OCI-LY3 (cell line): ENCODE measurements around the gene PTDSS2.

Experiments
- H2AFZ ChIP-seq: fragments of 200-600, 300-600 bp; shearing (Covaris generic); 2 replicates; pipeline ENCODE4 v1.6.0; 2014; ENCODE audit warnings: antibody characterized with exemption, low read depth, low read length
- H3K27ac ChIP-seq: fragments of 200-600, 300-600 bp; sonication (generic); 2 replicates; pipeline ENCODE4 v1.5.1; 2014; ENCODE audit warnings: mild to moderate bottlenecking, low read length, moderate library complexity, mixed read lengths
- H3K27me3 ChIP-seq: fragments of 200-600, 300-600 bp; sonication (generic); 2 replicates; pipeline ENCODE4 v1.6.1; 2014; ENCODE audit warnings: low read depth, low read length, mixed read lengths
- H3K36me3 ChIP-seq: fragments of 200-600, 300-600 bp; sonication (generic); replicated peaks from 2 replicates; pipeline ENCODE3; 2014; ENCODE audit warnings: low read depth, low read length, mixed read lengths
- H3K4me1 ChIP-seq: fragments of 300-600, 200-600 bp; sonication (generic); 2 replicates; pipeline ENCODE4 v1.6.1; 2014; ENCODE audit warnings: low read length, mixed read lengths
- H3K4me2 ChIP-seq: fragments of 200-600, 300-600 bp; sonication (generic); 2 replicates; pipeline ENCODE4 v1.6.1; 2014; ENCODE audit warnings: low read length, mixed read lengths
- H3K4me3 ChIP-seq: fragments of 300-600, 200-600 bp; sonication (generic); 2 replicates; pipeline ENCODE4 v1.5.1; 2014; ENCODE audit warnings: antibody characterized with exemption, mild to moderate bottlenecking, low read length, moderate library complexity
- H3K79me2 ChIP-seq: fragments of 300-600, 200-600 bp; shearing (Covaris generic); 2 replicates; pipeline ENCODE4 v1.6.1; 2014; ENCODE audit warnings: mild to moderate bottlenecking, low read length, mixed read lengths
- H3K9ac ChIP-seq: fragments of 300-600, 200-600 bp; shearing (Covaris generic); 2 replicates; pipeline ENCODE4 v1.6.0; 2014; ENCODE audit warnings: mild to moderate bottlenecking, low read length, moderate library complexity
- H3K9me3 ChIP-seq: fragments of 200-600, 300-600 bp; shearing (Covaris generic); 2 replicates; pipeline ENCODE4 v1.6.1; 2014; ENCODE audit warnings: low read length, mixed read lengths; ENCODE audit not compliant: insufficient read depth
- H4K20me1 ChIP-seq: fragments of 200-600, 300-600 bp; sonication (generic); 2 replicates; pipeline ENCODE4 v1.6.1; 2016; ENCODE audit warnings: low read length, mixed read lengths; ENCODE audit not compliant: insufficient read depth
- EZH2phosphoT487 ChIP-seq: fragments of 200-600 bp; shearing (Covaris generic); IDR thresholded peaks from 2 replicates; pipeline ENCODE4 v1.6.1; 2018; ENCODE audit warnings: antibody characterized with exemption, mixed run types, low read depth
- TF ChIP-seq, protein P1 (sequence below): fragments of 200-600, 300-600 bp; sonication (generic); IDR thresholded peaks from 2 replicates; pipeline ENCODE4 v1.5.1; 2014; ENCODE audit warnings: antibody characterized with exemption, low read length, low read depth

Gene PTDSS2

DNA sequence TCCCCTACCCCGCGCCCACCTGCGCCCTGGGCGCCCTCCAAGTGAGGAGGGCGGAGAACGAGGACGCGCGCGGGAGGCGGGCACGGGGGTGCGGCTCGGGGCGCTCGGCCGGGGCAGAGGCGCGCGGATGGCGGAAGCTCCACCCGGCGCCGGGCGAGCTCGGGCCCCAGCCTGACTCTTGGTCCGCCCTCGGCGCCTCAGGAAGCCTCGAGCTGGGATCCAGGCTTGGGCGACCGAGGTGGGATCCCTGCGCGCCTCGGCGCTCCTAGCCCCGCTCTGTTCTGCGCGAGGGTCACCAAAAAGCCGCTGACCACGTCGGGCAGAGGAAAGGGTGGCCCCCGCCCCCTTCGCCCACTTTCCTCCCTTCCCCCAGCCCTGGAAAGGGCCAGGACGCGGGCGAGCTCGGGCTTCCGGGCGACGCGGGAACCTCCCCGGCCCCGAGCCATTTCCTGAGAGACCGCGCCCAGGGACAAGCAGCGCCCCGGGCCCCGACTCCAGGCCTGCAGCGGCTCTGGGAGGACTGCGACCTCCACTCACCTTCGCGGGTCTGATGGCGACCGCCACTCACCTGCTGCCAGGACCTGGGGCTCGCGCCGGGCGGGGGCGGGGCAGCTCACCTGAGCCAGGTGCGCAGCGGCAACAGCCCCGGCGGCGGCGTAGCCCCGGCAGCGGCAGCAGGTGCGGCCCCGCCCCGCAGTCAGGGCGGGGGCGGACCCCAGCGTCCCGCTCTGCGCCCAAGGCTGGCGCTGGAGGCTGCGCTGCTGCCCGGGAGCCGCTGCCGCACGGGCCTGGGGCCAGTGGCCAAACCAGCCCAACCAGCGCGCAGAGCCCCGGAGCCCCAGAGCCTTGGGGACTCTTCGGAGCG, 33.1 kb upstream of the PTDSS2 start:
- peaks cover 5% of the 10 kb centered on the region; the same call in 1 of the 2 replicates for H3K27me3 ChIP-seq
- no peak overlapping the region for H2AFZ ChIP-seq
- H3K27ac ChIP-seq, result no peak overlapping the region
- no peak overlapping the region for H3K4me2 ChIP-seq
- no peaks in the 10 kb centered on the region for H4K20me1 ChIP-seq
- no peaks in the 10 kb centered on the region for H3K9me3 ChIP-seq
- H3K9ac ChIP-seq, result no peak overlapping the region
- H3K4me1 ChIP-seq, result no peaks in the 10 kb centered on the region
- no peaks in the 10 kb centered on the region for H3K79me2 ChIP-seq
- H3K36me3 ChIP-seq, result no peaks in the 10 kb centered on the region
- TF ChIP-seq EZH2phosphoT487, result no peak
- TF ChIP-seq, protein P1, sequence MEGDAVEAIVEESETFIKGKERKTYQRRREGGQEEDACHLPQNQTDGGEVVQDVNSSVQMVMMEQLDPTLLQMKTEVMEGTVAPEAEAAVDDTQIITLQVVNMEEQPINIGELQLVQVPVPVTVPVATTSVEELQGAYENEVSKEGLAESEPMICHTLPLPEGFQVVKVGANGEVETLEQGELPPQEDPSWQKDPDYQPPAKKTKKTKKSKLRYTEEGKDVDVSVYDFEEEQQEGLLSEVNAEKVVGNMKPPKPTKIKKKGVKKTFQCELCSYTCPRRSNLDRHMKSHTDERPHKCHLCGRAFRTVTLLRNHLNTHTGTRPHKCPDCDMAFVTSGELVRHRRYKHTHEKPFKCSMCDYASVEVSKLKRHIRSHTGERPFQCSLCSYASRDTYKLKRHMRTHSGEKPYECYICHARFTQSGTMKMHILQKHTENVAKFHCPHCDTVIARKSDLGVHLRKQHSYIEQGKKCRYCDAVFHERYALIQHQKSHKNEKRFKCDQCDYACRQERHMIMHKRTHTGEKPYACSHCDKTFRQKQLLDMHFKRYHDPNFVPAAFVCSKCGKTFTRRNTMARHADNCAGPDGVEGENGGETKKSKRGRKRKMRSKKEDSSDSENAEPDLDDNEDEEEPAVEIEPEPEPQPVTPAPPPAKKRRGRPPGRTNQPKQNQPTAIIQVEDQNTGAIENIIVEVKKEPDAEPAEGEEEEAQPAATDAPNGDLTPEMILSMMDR, result no peak
- no peak overlapping the region for H3K4me3 ChIP-seq

DNA sequence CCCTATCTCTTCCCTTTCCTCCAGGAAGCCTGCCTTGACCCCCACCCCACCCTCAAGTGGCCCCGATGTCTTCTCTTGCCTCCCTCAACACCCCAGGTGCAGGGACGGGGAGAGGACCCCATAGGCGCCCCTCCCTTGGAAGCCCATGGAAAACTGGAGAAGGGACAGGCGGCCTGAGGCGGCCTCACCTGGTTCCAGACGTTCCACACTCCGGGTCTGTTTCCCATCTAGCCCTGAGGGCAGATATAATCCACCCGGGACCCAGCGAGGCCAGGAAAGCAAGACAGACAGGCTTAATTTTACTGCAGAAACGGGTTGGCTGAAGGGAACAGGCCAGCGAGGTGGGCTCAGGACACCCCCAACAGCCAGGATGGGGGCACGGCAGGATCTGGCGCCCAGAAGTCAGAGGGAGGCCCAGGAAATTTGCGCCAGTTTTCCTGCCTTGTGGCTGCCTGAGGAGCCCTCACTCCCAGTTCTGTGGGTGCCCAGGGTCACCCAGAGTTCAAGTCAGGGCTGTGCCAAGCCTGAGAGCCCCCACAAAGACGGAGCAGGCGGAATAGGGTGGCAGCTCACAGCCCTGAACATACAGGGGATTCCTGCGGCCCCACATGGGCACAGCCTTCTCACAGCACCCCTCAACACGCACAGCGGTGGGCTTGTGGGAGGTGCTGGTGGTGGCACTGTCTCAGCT, 32.3 kb upstream of the PTDSS2 start:
- Histone ChIP-seq H3K9me3 (no peaks in the 10 kb centered on the region), H3K4me2 (no peak overlapping the region), H3K4me3 (no peak overlapping the region), H3K9ac (no peak overlapping the region), H3K79me2 (no peaks in the 10 kb centered on the region), H3K36me3 (no peaks in the 10 kb centered on the region), H3K4me1 (no peaks in the 10 kb centered on the region), H3K27me3 (peaks cover 5% of the 10 kb centered on the region; the same call in 1 of the 2 replicates), H3K27ac (no peak overlapping the region), H2AFZ (no peak overlapping the region), H4K20me1 (no peaks in the 10 kb centered on the region)
- TF ChIP-seq, protein P1, result no peak
- TF ChIP-seq EZH2phosphoT487, result no peak

DNA sequence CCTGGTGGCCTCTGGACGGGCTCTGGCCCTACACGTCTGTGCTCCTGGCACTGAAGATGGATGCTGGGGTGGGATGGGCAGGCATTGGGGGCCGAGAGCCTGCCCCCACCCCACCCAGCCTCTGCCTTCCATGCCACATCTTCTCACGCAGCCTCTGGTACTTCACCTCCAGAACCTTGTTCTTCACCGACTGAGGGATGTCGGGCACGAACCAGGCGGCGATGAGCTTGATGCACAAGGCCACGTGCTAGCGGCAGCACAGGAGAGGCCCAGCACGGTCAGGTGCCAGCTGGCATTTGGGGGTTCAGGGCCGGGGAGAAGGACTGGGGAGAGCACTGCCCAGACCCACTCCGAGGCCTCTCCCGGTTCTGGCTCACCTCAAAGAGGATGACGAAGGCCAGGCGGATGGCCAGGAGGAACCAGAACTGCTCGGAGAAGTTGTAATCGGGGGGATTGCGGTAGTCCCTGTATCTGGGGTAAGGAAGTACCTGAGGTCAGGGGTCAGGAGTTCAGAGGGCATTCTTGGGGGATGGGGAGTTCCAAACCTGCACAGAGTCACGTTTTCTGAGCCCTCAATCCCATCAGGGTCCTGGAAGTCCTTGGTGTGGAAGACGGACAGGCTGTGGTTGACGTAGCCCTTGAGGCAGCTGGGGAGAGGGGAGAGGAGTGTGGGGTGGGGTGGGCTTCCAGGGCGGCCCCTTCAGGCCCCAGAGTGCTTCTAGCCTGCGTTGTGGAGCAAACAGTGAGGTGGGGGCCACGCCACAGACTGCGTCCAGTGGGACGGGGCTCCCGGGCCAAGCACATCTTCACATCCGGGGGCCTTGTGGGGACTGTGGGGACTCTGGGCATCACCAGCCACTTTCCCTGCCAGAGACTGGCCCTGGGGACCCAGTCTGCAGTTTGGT, 31.5 kb upstream of the PTDSS2 start:
- H3K9ac ChIP-seq, result no peak overlapping the region
- no peaks in the 10 kb centered on the region for H4K20me1 ChIP-seq
- no peak overlapping the region for H3K27ac ChIP-seq
- H3K9me3 ChIP-seq, result no peaks in the 10 kb centered on the region
- no peaks in the 10 kb centered on the region for H3K4me1 ChIP-seq
- no peak for TF ChIP-seq EZH2phosphoT487
- TF ChIP-seq, protein P1, result no peak
- H3K4me2 ChIP-seq, result no peak overlapping the region
- H3K27me3 ChIP-seq, result peaks cover 5% of the 10 kb centered on the region; the same call in 1 of the 2 replicates
- no peak overlapping the region for H3K4me3 ChIP-seq
- H2AFZ ChIP-seq, result no peak overlapping the region
- peaks cover 2% of the 10 kb centered on the region for H3K36me3 ChIP-seq
- no peaks in the 10 kb centered on the region for H3K79me2 ChIP-seq
